ENCODE results near the gene SLC39A7. TPM values are rescaled to one million over a fixed set of nuclear protein-coding genes. Genes with fewer than 3 reads are reported as not detected.

SLC39A7 gene
- total and polyA plus RNA-seq, 2 donors from 2014 or later = 83.3 to 118 TPM

GRCh38 chr6:33235221-33235634 lies 34.6 kb downstream of the SLC39A7 start:
- Histone ChIP-seq H3K9me3 (ENCODE audit: control insufficient read depth in 2 of 3, insufficient read depth in 1 of 3, low read length in 3 of 3) (no peaks in the 10 kb centered on the region), H3K27me3 (ENCODE audit: control insufficient read depth, insufficient read depth, low read length) (no peaks in the 10 kb centered on the region), H3K27ac (ENCODE audit: low read depth in 2 of 2, low read length in 2 of 2) (no peak overlapping the region), H3K4me3 (ENCODE audit: low read length in 3 of 3) (no peak overlapping the region), H3K9ac (ENCODE audit: low read length in 3 of 3) (no peak overlapping the region), H3K4me1 (ENCODE audit: control insufficient read depth in 2 of 3, insufficient read depth in 2 of 3, low read depth in 1 of 3, low read length in 3 of 3) (no peaks in the 10 kb centered on the region), H3K36me3 (ENCODE audit: control insufficient read depth in 2 of 3, insufficient read depth in 3 of 3, low read length in 3 of 3) (no peaks in the 10 kb centered on the region)
- DNase-seq = peak in 4 of 5 donors; percentile 65 to 86 (median 78)
- FAIRE-seq = no peak
- TF ChIP-seq CTCF (IDR thresholded peaks at IDR 0.05; ENCODE audit: borderline replicate concordance, extremely low read depth, insufficient read depth) = no peak
- intact Hi-C loops (cut with DNase I) = no loop called here

GRCh38 chr6:33236328-33236727 lies 35.7 kb downstream of the SLC39A7 start:
- H3K27ac ChIP-seq (ENCODE audit: low read depth in 2 of 2, low read length in 2 of 2) = no peak overlapping the region
- no peaks in the 10 kb centered on the region for H3K9me3 ChIP-seq (ENCODE audit: control insufficient read depth in 2 of 3, insufficient read depth in 1 of 3, low read length in 3 of 3)
- no peaks in the 10 kb centered on the region for H3K36me3 ChIP-seq (ENCODE audit: control insufficient read depth in 2 of 3, insufficient read depth in 3 of 3, low read length in 3 of 3)
- H3K9ac ChIP-seq (ENCODE audit: low read length in 3 of 3) = no peak overlapping the region
- H3K27me3 ChIP-seq (ENCODE audit: control insufficient read depth, insufficient read depth, low read length) = no peaks in the 10 kb centered on the region
- FAIRE-seq (no peak), DNase-seq (no peak)
- TF ChIP-seq CTCF (IDR thresholded peaks at IDR 0.05; ENCODE audit: borderline replicate concordance, extremely low read depth, insufficient read depth) = no peak
- intact Hi-C loops (cut with DNase I) = no loop called here
- H3K4me1 ChIP-seq (ENCODE audit: control insufficient read depth in 2 of 3, insufficient read depth in 2 of 3, low read depth in 1 of 3, low read length in 3 of 3) = no peaks in the 10 kb centered on the region
- H3K4me3 ChIP-seq (ENCODE audit: low read length in 3 of 3) = no peak overlapping the region

GRCh38 chr6:33236852-33237251 lies 36.2 kb downstream of the SLC39A7 start:
- no peak overlapping the region for H3K27ac ChIP-seq (ENCODE audit: low read depth in 2 of 2, low read length in 2 of 2)
- DNase-seq = no peak
- no peaks in the 10 kb centered on the region for H3K36me3 ChIP-seq (ENCODE audit: control insufficient read depth in 2 of 3, insufficient read depth in 3 of 3, low read length in 3 of 3)
- no peaks in the 10 kb centered on the region for H3K9me3 ChIP-seq (ENCODE audit: control insufficient read depth in 2 of 3, insufficient read depth in 1 of 3, low read length in 3 of 3)
- H3K27me3 ChIP-seq (ENCODE audit: control insufficient read depth, insufficient read depth, low read length) = no peaks in the 10 kb centered on the region
- H3K9ac ChIP-seq (ENCODE audit: low read length in 3 of 3) = no peak overlapping the region
- FAIRE-seq = no peak
- intact Hi-C loops (cut with DNase I) = no loop called here
- no peak for TF ChIP-seq CTCF (IDR thresholded peaks at IDR 0.05; ENCODE audit: borderline replicate concordance, extremely low read depth, insufficient read depth)
- H3K4me1 ChIP-seq (ENCODE audit: control insufficient read depth in 2 of 3, insufficient read depth in 2 of 3, low read depth in 1 of 3, low read length in 3 of 3) = no peaks in the 10 kb centered on the region
- H3K4me3 ChIP-seq (ENCODE audit: low read length in 3 of 3) = no peak overlapping the region

GRCh38 chr6:33237741-33238140 lies 37.1 kb downstream of the SLC39A7 start:
- Histone ChIP-seq H3K4me3 (ENCODE audit: low read length in 3 of 3) (no peak overlapping the region), H3K27me3 (ENCODE audit: control insufficient read depth, insufficient read depth, low read length) (no peaks in the 10 kb centered on the region), H3K9me3 (ENCODE audit: control insufficient read depth in 2 of 3, insufficient read depth in 1 of 3, low read length in 3 of 3) (no peaks in the 10 kb centered on the region), H3K36me3 (ENCODE audit: control insufficient read depth in 2 of 3, insufficient read depth in 3 of 3, low read length in 3 of 3) (no peaks in the 10 kb centered on the region), H3K4me1 (ENCODE audit: control insufficient read depth in 2 of 3, insufficient read depth in 2 of 3, low read depth in 1 of 3, low read length in 3 of 3) (no peaks in the 10 kb centered on the region), H3K27ac (ENCODE audit: low read depth in 2 of 2, low read length in 2 of 2) (no peak overlapping the region), H3K9ac (ENCODE audit: low read length in 3 of 3) (no peak overlapping the region)
- no peak for TF ChIP-seq CTCF (IDR thresholded peaks at IDR 0.05; ENCODE audit: borderline replicate concordance, extremely low read depth, insufficient read depth)
- peak in 4 of 5 donors; percentile 22 to 42 (median 30) for DNase-seq
- no peak for FAIRE-seq
- intact Hi-C loops (cut with DNase I) = no loop called here

Data from kidney (tissue), 14 donors.